Measurements from ENCODE around the gene RAB11FIP4.

Gene RAB11FIP4

DNA sequence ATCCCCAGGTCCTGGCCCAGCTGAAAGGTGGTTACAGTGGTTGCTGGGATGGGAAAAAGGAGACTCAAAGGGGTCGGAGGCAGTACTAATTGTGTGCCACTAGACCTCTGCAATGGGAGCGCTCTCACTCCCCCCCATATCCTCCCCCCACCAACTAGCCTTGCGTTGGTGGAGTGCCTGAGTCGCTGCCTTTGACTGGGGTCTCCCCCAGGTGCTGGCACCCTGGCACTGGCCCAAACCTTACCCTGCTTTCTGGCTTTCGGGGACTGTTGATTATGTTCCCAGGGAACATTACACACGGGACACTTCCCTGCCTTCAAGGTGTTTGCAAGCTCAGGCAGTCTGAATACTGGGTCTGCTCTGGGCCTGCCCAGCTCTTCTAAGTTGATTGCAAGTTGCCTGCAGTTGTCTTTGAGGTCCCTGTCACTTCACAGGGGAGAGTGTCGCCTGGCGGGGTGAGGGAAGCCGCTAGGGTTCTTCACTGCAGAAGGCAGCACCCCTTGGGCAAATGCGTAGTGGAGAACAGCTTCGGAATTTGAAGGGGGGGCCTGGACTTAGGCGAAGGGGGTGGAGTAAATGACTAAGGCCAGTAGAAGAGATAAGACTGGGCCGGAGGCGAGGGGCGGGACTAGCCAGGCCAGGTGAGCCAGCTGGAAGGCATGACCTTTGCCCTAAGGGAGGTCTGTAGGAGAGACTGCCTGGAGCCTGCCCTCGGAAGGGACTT lies 98.0 kb downstream of the RAB11FIP4 start:
- no peak overlapping the region for H3K4me2 ChIP-seq (ENCODE audit: insufficient read depth, low read length)
- H3K27me3 ChIP-seq (ENCODE audit: insufficient read depth, low read length, poor library complexity), result peaks cover 23% of the 10 kb centered on the region
- peaks cover 8% of the 10 kb centered on the region; the same call in 1 of the 2 replicates for H3K4me1 ChIP-seq (ENCODE audit: insufficient read depth, low read length)
- no peak overlapping the region for H2AFZ ChIP-seq (ENCODE audit: low read depth, low read length)
- ATAC-seq (ENCODE audit: insufficient read depth, low read depth) (no peak), DNase-seq (no peak)
- H3K36me3 ChIP-seq (ENCODE audit: insufficient read depth, low read length), result no peaks in the 10 kb centered on the region
- no peaks in the 10 kb centered on the region; the same call in 1 of the 2 replicates for H4K20me1 ChIP-seq (ENCODE audit: insufficient read depth, low read length)
- H3K79me2 ChIP-seq (ENCODE audit: insufficient read depth, low read length), result no peaks in the 10 kb centered on the region
- no peak overlapping the region for H3K27ac ChIP-seq (ENCODE audit: low read length)
- no peaks in the 10 kb centered on the region for H3K9me3 ChIP-seq (ENCODE audit: insufficient read depth, low read length, severe bottlenecking)
- H3K9ac ChIP-seq (ENCODE audit: low read depth, low read length), result no peak overlapping the region
- no peak for TF ChIP-seq EZH2 (IDR thresholded peaks at IDR 0.05; ENCODE audit: borderline replicate concordance, low read depth, low read length, severe bottlenecking)
- TF ChIP-seq, protein P1, sequence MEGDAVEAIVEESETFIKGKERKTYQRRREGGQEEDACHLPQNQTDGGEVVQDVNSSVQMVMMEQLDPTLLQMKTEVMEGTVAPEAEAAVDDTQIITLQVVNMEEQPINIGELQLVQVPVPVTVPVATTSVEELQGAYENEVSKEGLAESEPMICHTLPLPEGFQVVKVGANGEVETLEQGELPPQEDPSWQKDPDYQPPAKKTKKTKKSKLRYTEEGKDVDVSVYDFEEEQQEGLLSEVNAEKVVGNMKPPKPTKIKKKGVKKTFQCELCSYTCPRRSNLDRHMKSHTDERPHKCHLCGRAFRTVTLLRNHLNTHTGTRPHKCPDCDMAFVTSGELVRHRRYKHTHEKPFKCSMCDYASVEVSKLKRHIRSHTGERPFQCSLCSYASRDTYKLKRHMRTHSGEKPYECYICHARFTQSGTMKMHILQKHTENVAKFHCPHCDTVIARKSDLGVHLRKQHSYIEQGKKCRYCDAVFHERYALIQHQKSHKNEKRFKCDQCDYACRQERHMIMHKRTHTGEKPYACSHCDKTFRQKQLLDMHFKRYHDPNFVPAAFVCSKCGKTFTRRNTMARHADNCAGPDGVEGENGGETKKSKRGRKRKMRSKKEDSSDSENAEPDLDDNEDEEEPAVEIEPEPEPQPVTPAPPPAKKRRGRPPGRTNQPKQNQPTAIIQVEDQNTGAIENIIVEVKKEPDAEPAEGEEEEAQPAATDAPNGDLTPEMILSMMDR (IDR thresholded peaks at IDR 0.05; ENCODE audit: borderline replicate concordance, extremely low read depth, low read length, poor library complexity, severe bottlenecking), result no peak
- H3K4me3 ChIP-seq (ENCODE audit: low read depth in 1 of 2, low read length in 2 of 2), result no peak overlapping the region

- Histone ChIP-seq H2AFZ (ENCODE audit: low read depth, low read length) (no peak overlapping the region), H3K9ac (ENCODE audit: low read depth, low read length) (no peak overlapping the region), H3K4me1 (ENCODE audit: insufficient read depth, low read length) (peaks cover 8% of the 10 kb centered on the region; the same call in 1 of the 2 replicates), H3K36me3 (ENCODE audit: insufficient read depth, low read length) (no peaks in the 10 kb centered on the region), H3K27ac (ENCODE audit: low read length) (no peak overlapping the region), H3K4me2 (ENCODE audit: insufficient read depth, low read length) (no peak overlapping the region), H3K79me2 (ENCODE audit: insufficient read depth, low read length) (no peaks in the 10 kb centered on the region), H3K4me3 (ENCODE audit: low read depth in 1 of 2, low read length in 2 of 2) (no peak overlapping the region), H3K27me3 (ENCODE audit: insufficient read depth, low read length, poor library complexity) (peaks cover 25% of the 10 kb centered on the region), H4K20me1 (ENCODE audit: insufficient read depth, low read length) (no peaks in the 10 kb centered on the region; the same call in 1 of the 2 replicates), H3K9me3 (ENCODE audit: insufficient read depth, low read length, severe bottlenecking) (no peaks in the 10 kb centered on the region)
- TF ChIP-seq, protein P1 (IDR thresholded peaks at IDR 0.05; ENCODE audit: borderline replicate concordance, extremely low read depth, low read length, poor library complexity, severe bottlenecking), result no peak
- no peak for TF ChIP-seq EZH2 (IDR thresholded peaks at IDR 0.05; ENCODE audit: borderline replicate concordance, low read depth, low read length, severe bottlenecking)
- no peak for ATAC-seq (ENCODE audit: insufficient read depth, low read depth)
- no peak for DNase-seq
These were observed 98.7 kb downstream of the RAB11FIP4 start for GRCh38 chr17:31490019-31490650.

- H3K4me2 ChIP-seq (ENCODE audit: insufficient read depth, low read length), result no peak overlapping the region
These were observed 99.3 kb downstream of the RAB11FIP4 start for GRCh38 chr17:31490671-31491375.

More at GRCh38 chr17:31490671-31491375, 99.3 kb downstream of the RAB11FIP4 start:
- no peaks in the 10 kb centered on the region; the same call in 1 of the 2 replicates for H4K20me1 ChIP-seq (ENCODE audit: insufficient read depth, low read length)
- no peak overlapping the region for H3K4me3 ChIP-seq (ENCODE audit: low read depth in 1 of 2, low read length in 2 of 2)
- peaks cover 26% of the 10 kb centered on the region for H3K27me3 ChIP-seq (ENCODE audit: insufficient read depth, low read length, poor library complexity)
- H3K4me1 ChIP-seq (ENCODE audit: insufficient read depth, low read length), result peaks cover 8% of the 10 kb centered on the region; the same call in 1 of the 2 replicates
- DNase-seq, result no peak
- no peaks in the 10 kb centered on the region for H3K9me3 ChIP-seq (ENCODE audit: insufficient read depth, low read length, severe bottlenecking)
- H3K9ac ChIP-seq (ENCODE audit: low read depth, low read length), result no peak overlapping the region
- TF ChIP-seq, protein P1 (IDR thresholded peaks at IDR 0.05; ENCODE audit: borderline replicate concordance, extremely low read depth, low read length, poor library complexity, severe bottlenecking), result no peak
- TF ChIP-seq EZH2 (IDR thresholded peaks at IDR 0.05; ENCODE audit: borderline replicate concordance, low read depth, low read length, severe bottlenecking), result no peak
- no peak overlapping the region for H3K27ac ChIP-seq (ENCODE audit: low read length)
- H3K36me3 ChIP-seq (ENCODE audit: insufficient read depth, low read length), result no peaks in the 10 kb centered on the region
- ATAC-seq (ENCODE audit: insufficient read depth, low read depth), result no peak
- H3K79me2 ChIP-seq (ENCODE audit: insufficient read depth, low read length), result no peaks in the 10 kb centered on the region
- H2AFZ ChIP-seq (ENCODE audit: low read depth, low read length), result no peak overlapping the region
